ENCODE data around the gene PPP6R2.

Gene PPP6R2

GRCh38 chr22:50475652-50476002 lies 132.5 kb downstream of the PPP6R2 start:
- no peak for DNase-seq (ENCODE audit: low spot score)
- in situ Hi-C loops (cut with MboI; ENCODE audit: low sequenced_read_pairs, unreplicated experiment) = no loop called here
- no peak for TF ChIP-seq CTCF (IDR thresholded peaks at IDR 0.05; ENCODE audit: borderline replicate concordance, control extremely low read depth, extremely low read depth, insufficient read depth, missing control alignments)

DNA sequence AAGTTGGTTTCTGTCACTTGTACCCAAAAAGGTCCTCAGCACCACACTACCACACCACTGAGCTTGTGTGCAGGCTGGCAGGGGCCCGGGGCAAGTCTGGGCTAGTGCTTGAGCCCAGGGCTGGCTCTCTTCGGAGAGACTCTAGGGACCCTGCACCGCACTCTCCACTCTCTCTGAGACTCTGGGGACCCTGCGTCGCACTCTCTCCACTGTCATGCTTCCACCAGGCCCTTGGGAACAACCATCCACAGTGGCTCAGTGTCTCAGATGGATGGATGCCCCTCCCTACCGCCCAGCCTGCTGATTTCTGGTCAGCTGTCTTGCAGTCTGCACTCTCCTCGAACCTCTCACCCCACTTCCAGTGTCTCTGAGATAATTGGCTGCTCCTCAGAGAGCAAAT lies 133.7 kb downstream of the PPP6R2 start:
- no peak for TF ChIP-seq CTCF (IDR thresholded peaks at IDR 0.05; ENCODE audit: borderline replicate concordance, control extremely low read depth, extremely low read depth, insufficient read depth, missing control alignments)
- no peak for DNase-seq (ENCODE audit: low spot score)
- in situ Hi-C loops (cut with MboI; ENCODE audit: low sequenced_read_pairs, unreplicated experiment) = no loop called here

DNA sequence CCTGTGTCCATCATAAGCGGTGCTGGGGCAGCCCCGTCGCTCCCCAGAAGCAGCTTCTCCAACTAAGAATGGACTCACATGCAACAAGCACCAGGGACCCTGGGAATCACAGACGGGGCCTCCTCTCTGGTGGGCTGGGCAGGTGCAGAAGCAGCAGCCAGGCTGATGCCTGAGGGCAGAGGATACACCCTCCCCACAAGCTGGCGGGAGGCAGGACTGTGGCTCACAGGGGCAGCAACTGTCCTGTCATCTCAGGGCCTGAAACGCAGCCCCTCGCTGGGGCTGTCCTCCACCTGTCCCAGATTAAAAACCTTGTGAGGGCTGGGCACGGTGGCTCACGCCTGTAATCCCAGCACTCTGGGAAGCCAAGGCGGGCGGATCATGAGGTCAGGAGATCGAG lies 134.8 kb downstream of the PPP6R2 start:
- TF ChIP-seq CTCF (IDR thresholded peaks at IDR 0.05; ENCODE audit: borderline replicate concordance, control extremely low read depth, extremely low read depth, insufficient read depth, missing control alignments) = no peak
- DNase-seq (ENCODE audit: low spot score) = no peak
- in situ Hi-C loops (cut with MboI; ENCODE audit: low sequenced_read_pairs, unreplicated experiment) = no loop called here

- in situ Hi-C loops (cut with MboI; ENCODE audit: low sequenced_read_pairs, unreplicated experiment) = no loop called here
- DNase-seq (ENCODE audit: low spot score) = no peak
- TF ChIP-seq CTCF (IDR thresholded peaks at IDR 0.05; ENCODE audit: borderline replicate concordance, control extremely low read depth, extremely low read depth, insufficient read depth, missing control alignments) = no peak
Observed at GRCh38 chr22:50479721-50480120, 136.6 kb downstream of the PPP6R2 start.

DNA sequence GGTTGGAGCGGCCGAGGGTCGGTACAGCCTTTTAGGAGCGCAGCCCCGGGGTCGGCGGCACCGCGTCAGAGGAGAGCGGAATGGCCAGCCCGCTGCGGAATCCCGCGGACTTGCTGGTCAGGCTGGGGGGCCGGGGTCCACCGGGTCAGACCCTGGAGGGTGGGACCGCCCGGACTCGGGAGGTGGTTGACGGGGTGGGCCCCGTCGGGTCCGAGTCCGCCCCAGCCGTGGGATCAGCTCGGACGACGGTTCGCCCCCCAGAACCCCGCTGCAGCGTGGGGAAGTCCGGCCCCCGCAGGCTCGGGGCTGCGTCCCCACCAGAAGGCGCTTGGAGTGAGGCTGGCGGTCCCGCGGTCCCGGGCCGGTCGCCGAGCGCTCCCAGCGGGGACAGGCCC lies 137.9 kb downstream of the PPP6R2 start:
- no peak for DNase-seq (ENCODE audit: low spot score)
- TF ChIP-seq CTCF (IDR thresholded peaks at IDR 0.05; ENCODE audit: borderline replicate concordance, control extremely low read depth, extremely low read depth, insufficient read depth, missing control alignments) = no peak
- in situ Hi-C loops (cut with MboI; ENCODE audit: low sequenced_read_pairs, unreplicated experiment) = no loop called here

- TF ChIP-seq CTCF (IDR thresholded peaks at IDR 0.05; ENCODE audit: borderline replicate concordance, control extremely low read depth, extremely low read depth, insufficient read depth, missing control alignments) = no peak
- in situ Hi-C loops (cut with MboI; ENCODE audit: low sequenced_read_pairs, unreplicated experiment) = no loop called here
- peak; percentile 80 for DNase-seq (ENCODE audit: low spot score)
Observed at GRCh38 chr22:50481440-50482106, 138.4 kb downstream of the PPP6R2 start, which contains the start of gene ADM2. TSS of gene ADM2 (plus strand) at chr22:50481543. CDS start at chr22:50481848, 305 bp downstream.
